H1 (cell line): ENCODE data around the gene GRK5.

Experiments used
- CEBPB ChIP-seq: IDR thresholded peaks from 2 replicates; pipeline ENCODE4 v1.6.1; 2012; ENCODE audit warnings: low read depth, low read length
- HDAC2 ChIP-seq, 2 experiments: fragments of 300-600 bp in 1 of 2; sonication (generic) in 1 of 2; IDR thresholded peaks; 2 replicates each; pipeline ENCODE4 v1.6.1; 2011 to 2012; ENCODE audit warnings: low read depth in 2 of 2, low read length in 2 of 2, mild to moderate bottlenecking in 2 of 2, moderate library complexity in 2 of 2, borderline replicate concordance in 1 of 2, inconsistent platforms in 1 of 2
- POLR2A ChIP-seq, 2 experiments: IDR thresholded peaks; 1 replicate in 1 of 2; 2 replicates in 1 of 2; pipeline ENCODE4 v1.6.1; 2011; ENCODE audit warnings: low read depth in 2 of 2, low read length in 2 of 2, mild to moderate bottlenecking in 2 of 2; ENCODE audit errors: control extremely low read depth in 1 of 2
- RXRA ChIP-seq: IDR thresholded peaks from 2 replicates; pipeline ENCODE4 v1.6.1; 2011; ENCODE audit warnings: low read depth, mild to moderate bottlenecking, low read length, moderate library complexity; ENCODE audit not compliant: insufficient read depth
- TAF1 ChIP-seq: IDR thresholded peaks from 2 replicates; pipeline ENCODE4 v1.6.1; 2011; ENCODE audit warnings: mild to moderate bottlenecking, low read depth, low read length
- TF ChIP-seq, protein P1 (sequence below), 3 experiments: IDR thresholded peaks; 1 replicate in 2 of 3; 2 replicates in 1 of 3; pipeline versions ENCODE4 v1.5.1 to v1.6.1; 2011; ENCODE audit warnings: low read length in 3 of 3, mild to moderate bottlenecking in 3 of 3, inconsistent platforms in 2 of 3, low read depth in 1 of 3, moderate library complexity in 1 of 3; ENCODE audit not compliant: insufficient read depth in 1 of 3; ENCODE audit errors: control extremely low read depth in 1 of 3

DNA sequence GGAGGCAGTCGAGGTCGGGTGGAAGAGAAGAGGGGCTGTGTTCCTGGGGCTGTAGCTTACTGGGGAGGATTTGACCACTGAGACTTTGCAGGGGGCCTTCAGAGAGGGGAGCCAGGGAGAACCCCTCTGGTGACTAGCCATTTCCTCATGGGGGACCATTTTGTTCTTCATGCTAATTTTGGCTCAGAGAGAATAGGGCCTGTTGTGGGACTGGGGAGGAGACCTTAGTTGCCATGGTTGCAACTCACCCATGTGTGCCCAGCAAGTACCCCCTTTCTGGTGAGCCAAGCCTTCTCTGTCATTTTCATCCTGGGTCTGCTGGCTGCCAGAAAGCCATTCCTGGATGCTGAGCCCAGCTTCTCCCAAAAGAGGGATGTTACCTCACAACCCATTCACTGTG lies 120.9 kb downstream of the GRK5 start:
- no peak for TF ChIP-seq POLR2A (IDR thresholded peaks at IDR 0.05; ENCODE audit: control extremely low read depth in 1 of 2, low read depth in 2 of 2, low read length in 2 of 2)
- TF ChIP-seq CEBPB, result no peak
- no peak for TF ChIP-seq HDAC2 (IDR thresholded peaks at IDR 0.05; ENCODE audit: borderline replicate concordance in 1 of 2, low read depth in 2 of 2, low read length in 2 of 2)
- TF ChIP-seq, protein P1, sequence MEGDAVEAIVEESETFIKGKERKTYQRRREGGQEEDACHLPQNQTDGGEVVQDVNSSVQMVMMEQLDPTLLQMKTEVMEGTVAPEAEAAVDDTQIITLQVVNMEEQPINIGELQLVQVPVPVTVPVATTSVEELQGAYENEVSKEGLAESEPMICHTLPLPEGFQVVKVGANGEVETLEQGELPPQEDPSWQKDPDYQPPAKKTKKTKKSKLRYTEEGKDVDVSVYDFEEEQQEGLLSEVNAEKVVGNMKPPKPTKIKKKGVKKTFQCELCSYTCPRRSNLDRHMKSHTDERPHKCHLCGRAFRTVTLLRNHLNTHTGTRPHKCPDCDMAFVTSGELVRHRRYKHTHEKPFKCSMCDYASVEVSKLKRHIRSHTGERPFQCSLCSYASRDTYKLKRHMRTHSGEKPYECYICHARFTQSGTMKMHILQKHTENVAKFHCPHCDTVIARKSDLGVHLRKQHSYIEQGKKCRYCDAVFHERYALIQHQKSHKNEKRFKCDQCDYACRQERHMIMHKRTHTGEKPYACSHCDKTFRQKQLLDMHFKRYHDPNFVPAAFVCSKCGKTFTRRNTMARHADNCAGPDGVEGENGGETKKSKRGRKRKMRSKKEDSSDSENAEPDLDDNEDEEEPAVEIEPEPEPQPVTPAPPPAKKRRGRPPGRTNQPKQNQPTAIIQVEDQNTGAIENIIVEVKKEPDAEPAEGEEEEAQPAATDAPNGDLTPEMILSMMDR (IDR thresholded peaks at IDR 0.05; ENCODE audit: control extremely low read depth in 1 of 3, insufficient read depth in 1 of 3, low read depth in 1 of 3, low read length in 3 of 3), result no peak
- TF ChIP-seq RXRA, result no peak
- TF ChIP-seq TAF1, result no peak
